ENCODE measurements around the gene LRRC75B.
A peak's percentile ranks its signal among the peaks of the same experiment; 100 is the strongest.

DNA sequence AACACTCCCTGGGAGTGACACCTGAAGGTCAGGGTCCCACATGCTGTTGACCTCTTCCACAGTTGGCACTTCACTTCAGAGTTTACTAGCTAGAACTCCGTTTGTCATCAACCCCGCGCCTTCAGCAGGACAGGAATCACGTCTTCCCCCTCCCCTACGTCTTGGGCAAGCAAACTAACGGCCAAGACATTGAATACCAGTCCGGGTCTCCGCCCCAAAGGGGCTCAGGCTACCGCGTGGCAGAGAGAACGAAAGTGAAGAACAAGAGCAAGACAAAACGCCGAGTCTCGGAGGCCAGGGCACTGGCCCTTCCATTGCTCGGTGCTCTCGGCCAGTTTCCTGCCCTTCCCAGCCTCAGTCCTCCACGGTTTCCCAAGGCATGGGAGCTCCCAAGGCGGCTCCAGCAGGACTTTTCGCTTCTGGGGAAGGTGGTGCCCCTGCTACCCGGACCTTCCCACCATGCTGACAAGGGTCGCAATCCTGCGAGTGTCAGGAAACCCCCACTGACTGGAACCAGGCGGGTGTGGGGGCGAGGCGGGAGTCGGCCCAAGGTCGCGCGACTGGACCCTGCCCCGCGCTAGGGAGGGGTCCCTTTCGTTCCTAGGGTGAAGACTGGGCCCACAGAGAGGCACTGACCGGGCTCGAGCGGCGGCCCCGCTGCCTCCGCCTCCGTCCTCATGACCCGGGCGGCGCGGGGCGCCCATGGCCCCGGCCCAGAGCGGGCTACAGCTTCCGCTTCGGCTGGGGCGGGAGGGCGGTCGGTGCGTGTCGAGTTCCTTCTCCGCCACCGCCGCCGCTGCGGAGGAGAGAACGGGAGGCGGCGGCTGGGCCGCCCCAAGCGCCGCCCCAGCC, 38.3 kb downstream of the LRRC75B start, which contains the start of gene GUCD1:
- no peak for TF ChIP-seq CTCF (IDR thresholded peaks at IDR 0.05)
- TF ChIP-seq POLR2A (IDR thresholded peaks at IDR 0.05) = peak; percentile 68 to 85

All from adrenal gland (tissue), 5 donors.